ENCODE results near the gene HOXC10.

The HOXC10 gene

GRCh38 chr12:53984901-53985691, at the start of gene HOXC10:
TSS of gene HOXC10 (plus strand) at chr12:53985146. CDS start at chr12:53985260, 114 bp downstream.
- in situ Hi-C loops (cut with MboI; ENCODE audit: low sequenced_read_pairs): loop anchor here (25.0 kb wide), 1 partner anchor 402 kb away; the partner anchor contains the start of gene ZNF385A

- in situ Hi-C loops (cut with MboI; ENCODE audit: low sequenced_read_pairs): no loop called here
These were observed 49.3 kb upstream of the HOXC10 start for GRCh38 chr12:53935383-53936341.

- in situ Hi-C loops (cut with MboI; ENCODE audit: low sequenced_read_pairs): no loop called here
These were observed 47.8 kb upstream of the HOXC10 start for GRCh38 chr12:53937099-53937498.

GRCh38 chr12:53937596-53938325, 47.2 kb upstream of the HOXC10 start:
- in situ Hi-C loops (cut with MboI; ENCODE audit: low sequenced_read_pairs): no loop called here

GRCh38 chr12:53938326-53939140, 46.4 kb upstream of the HOXC10 start, which contains the start of gene HOXC13:
TSS of gene HOXC13 (plus strand) at chr12:53938831. CDS start at chr12:53938907, 76 bp downstream.
- in situ Hi-C loops (cut with MboI; ENCODE audit: low sequenced_read_pairs): no loop called here

- in situ Hi-C loops (cut with MboI; ENCODE audit: low sequenced_read_pairs): loop anchor here (10.0 kb wide), 1 partner anchor 145 kb away; no protein-coding TSS in a partner anchor
These were observed 45.5 kb upstream of the HOXC10 start for GRCh38 chr12:53939141-53940108.

GRCh38 chr12:53940443-53941014, 44.4 kb upstream of the HOXC10 start:
- in situ Hi-C loops (cut with MboI; ENCODE audit: low sequenced_read_pairs): loop anchor here (10.0 kb wide), 1 partner anchor 146 kb away; no protein-coding TSS in a partner anchor

GRCh38 chr12:53941187-53941586, 43.8 kb upstream of the HOXC10 start:
- in situ Hi-C loops (cut with MboI; ENCODE audit: low sequenced_read_pairs): loop anchor here (10.0 kb wide), 1 partner anchor 146 kb away; no protein-coding TSS in a partner anchor

GRCh38 chr12:53941750-53942149, 43.2 kb upstream of the HOXC10 start:
- in situ Hi-C loops (cut with MboI; ENCODE audit: low sequenced_read_pairs): loop anchor here (10.0 kb wide), 1 partner anchor 147 kb away; no protein-coding TSS in a partner anchor

GRCh38 chr12:53942467-53942997, 42.4 kb upstream of the HOXC10 start:
- in situ Hi-C loops (cut with MboI; ENCODE audit: low sequenced_read_pairs): loop anchor here (10.0 kb wide), 1 partner anchor 148 kb away; no protein-coding TSS in a partner anchor

GRCh38 chr12:53944209-53944608, 40.7 kb upstream of the HOXC10 start:
- in situ Hi-C loops (cut with MboI; ENCODE audit: low sequenced_read_pairs): loop anchor here (10.0 kb wide), 1 partner anchor 149 kb away; no protein-coding TSS in a partner anchor

- in situ Hi-C loops (cut with MboI; ENCODE audit: low sequenced_read_pairs): loop anchor here (10.0 kb wide), 1 partner anchor 150 kb away; no protein-coding TSS in a partner anchor
These were observed 39.8 kb upstream of the HOXC10 start for GRCh38 chr12:53944907-53945847.

GRCh38 chr12:53947743-53948142, 37.2 kb upstream of the HOXC10 start:
- in situ Hi-C loops (cut with MboI; ENCODE audit: low sequenced_read_pairs): loop anchor here (10.0 kb wide), 1 partner anchor 153 kb away; no protein-coding TSS in a partner anchor

GRCh38 chr12:53948650-53949593, 36.0 kb upstream of the HOXC10 start:
- in situ Hi-C loops (cut with MboI; ENCODE audit: low sequenced_read_pairs): loop anchor here (10.0 kb wide), 1 partner anchor 154 kb away; no protein-coding TSS in a partner anchor
